Stimulated activated CD4-positive, alpha-beta T cell treated with anti-CD3 and anti-CD28 coated beads, Interleukin-1b, Interleukin-23, amount 100 ng/mL, for 24 hours (primary cell): ENCODE results near the gene MED12.

ENCODE experiments used
- DNase-seq, 4 experiments: peaks; one replicate each; pipeline ENCODE4 v3.0.0-alpha.2; 2020; ENCODE audit warnings: low read depth in 4 of 4, low spot score in 1 of 4

Gene MED12

DNA sequence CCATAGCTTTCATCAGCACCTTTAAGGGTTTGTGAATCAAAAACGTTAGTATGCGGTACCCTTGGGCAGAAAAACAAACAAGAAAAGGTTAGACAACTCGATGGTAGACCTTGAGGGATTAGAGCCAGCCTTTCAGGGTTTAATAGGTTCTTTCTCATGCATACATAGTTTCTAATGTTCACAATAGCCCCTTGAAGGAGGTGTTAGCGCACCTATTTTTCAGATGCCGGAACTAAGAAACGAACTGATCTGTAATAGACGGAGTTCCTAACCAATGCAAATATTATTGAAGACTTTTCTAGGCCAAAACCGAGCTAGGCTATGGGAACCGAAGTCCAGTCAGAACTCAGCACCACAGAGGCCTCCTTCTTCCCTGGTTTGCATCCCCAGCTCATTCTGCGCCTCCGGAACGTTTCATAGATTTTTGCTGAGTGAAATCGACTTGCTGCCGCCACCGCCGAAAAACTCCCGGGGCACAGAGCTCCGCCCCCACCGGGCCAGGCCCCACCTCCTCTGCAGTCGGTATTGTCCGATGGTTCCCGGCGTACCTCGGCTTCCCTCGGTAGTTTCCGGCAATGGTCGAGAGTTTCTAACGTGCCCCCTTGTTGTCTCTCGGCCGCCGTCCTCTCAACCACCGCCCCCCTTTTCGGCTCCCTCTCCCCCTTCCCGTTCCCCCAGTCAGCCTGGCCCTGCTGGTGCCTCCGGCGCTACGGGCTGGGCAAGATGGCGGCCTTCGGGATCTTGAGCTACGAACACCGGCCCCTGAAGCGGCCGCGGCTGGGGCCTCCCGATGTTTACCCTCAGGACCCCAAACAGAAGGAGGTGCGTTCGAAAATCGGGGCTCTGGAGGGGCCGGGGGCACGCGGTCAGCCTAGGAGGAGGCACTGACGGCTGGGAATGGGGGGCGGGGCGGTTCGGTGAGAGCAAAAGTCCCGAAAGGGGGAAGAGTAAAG lies at the start of gene MED12:
Gene MED12, plus strand, starts transcription at position 565 of the 953 bp plus-strand sequence. Its CDS starts 159 bp downstream, at position 724.
- DNase-seq = peak; percentile 49 to 77 (median 66)

GRCh38 chrX:71070531-71070930 lies 47.9 kb upstream of the MED12 start:
- no peak for DNase-seq

- DNase-seq = no peak
These were observed 36.9 kb upstream of the MED12 start for GRCh38 chrX:71081330-71082123.

DNA sequence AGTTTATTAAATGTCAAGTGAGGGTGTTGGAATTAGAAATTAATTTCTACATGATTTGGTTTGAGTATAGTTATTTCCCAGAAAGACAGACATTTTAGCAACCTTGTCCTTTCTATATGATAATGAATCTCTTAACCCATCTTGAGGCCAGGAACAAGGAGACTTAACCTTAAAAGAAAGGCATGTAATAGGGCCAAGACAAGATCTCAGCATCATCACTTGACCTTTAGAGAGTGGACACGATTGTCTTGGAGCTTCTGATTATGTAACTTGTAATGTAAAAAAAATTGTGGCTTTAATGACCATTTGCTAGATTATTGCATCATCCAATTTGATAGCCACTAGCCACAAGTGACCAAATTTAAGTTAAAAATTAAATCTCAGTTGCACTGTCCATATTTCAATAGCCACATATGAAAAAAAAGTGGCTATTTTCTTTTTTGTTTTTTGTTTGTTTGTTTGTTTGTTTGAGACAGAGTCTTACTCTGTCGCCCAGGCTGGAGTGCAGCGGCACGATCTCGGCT lies 36.2 kb upstream of the MED12 start:
- DNase-seq = no peak

DNA sequence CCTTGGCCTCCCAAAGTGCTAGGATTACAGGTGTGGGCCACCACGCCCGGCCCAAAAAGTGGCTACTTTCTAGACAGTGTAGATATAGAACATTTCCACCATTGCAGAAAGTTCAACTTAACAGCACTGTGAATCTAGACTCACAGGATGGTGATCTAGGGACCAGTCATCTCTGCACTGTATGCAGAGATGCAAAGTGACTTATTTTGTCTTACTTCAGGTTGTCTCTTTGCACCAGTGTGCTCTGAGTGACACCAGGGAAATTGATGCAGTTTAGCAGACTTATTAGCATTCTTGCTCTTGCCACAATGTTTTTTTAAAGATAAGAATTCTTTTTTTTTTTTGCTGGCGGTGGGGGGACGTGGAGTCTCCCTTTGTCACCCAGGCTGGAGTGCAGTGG lies 35.6 kb upstream of the MED12 start:
- DNase-seq = no peak

DNA sequence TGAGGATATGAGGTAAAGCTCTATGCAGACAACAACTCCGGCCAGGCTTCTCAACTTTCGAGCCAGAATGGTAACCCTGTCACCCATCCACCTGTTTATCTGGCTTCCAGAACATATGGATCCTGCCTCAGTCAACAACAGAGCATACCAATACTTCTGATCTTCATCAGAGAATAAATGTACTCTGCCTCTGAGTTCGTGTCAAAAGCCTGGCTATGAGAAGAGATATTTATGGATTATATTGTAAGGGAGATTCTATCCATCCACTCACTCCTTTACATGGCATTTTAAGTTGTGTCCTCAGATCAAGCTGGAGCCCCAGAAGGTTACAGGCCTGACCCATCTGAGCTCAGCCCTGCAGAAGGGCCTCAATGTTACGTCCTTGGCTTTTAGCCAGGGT lies 32.5 kb upstream of the MED12 start:
- DNase-seq = no peak

GRCh38 chrX:71091263-71091662 lies 27.1 kb upstream of the MED12 start:
- DNase-seq = no peak

GRCh38 chrX:71095033-71095432 lies 23.4 kb upstream of the MED12 start:
- no peak for DNase-seq

DNA sequence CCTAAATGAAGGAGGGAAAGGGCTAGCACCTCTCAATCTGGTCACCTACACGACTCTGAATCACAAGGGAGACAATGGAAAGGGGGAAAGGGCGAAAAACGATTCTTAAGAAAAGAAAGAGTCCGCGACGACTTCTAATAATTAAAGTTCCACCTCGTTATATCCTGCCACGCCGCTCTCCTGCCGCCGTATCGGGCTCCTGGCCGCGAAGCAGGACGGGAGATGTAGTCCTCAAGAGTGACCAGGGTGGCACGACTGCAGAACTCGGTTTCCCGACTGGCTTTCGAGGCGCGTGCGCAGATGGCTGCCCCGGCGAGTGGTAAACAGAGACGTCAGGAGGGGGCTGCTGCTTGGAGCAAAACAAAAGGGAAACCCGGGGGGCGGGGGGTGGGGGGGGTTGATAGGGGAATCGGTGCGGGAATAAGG lies 22.8 kb upstream of the MED12 start, which contains the start of gene FOXO4:
Gene FOXO4, plus strand, starts transcription at position 297 of the 426 bp plus-strand sequence. CDS start 678 bp downstream, outside the sequence.
- DNase-seq = peak; percentile 60 to 81 (median 74)

DNA sequence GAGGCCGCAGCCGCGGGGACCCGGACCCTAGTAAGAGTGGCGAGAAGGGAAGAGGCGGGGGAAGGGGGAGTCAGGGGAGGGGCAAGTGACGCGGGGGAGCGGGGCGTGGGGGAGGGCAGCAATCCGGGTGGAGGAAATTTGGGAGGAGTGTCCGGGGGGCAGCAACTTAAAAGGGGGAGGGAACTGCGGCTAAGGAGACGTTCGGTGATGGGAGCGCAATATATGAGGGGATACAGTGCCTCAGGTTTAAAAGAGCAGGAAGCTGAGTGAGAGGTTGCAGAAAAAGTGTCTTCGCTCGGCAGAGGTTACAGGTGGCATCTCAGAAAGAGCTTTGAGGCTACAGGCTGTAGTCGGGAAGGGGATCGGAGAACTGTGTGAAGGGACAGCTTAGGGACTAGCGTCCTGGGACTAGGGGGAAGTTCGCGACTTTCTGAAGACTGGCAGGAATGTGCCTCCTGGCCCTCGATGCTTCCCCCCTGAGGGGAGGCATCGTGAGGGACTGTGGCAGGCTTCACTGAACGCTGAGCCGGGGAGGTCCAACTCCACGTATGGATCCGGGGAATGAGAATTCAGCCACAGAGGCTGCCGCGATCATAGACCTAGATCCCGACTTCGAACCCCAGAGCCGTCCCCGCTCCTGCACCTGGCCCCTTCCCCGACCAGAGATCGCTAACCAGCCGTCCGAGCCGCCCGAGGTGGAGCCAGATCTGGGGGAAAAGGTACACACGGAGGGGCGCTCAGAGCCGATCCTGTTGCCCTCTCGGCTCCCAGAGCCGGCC lies 22.2 kb upstream of the MED12 start:
- peak in 1 of 4 experiments; percentile 48 for DNase-seq

GRCh38 chrX:71096760-71097032 lies 21.7 kb upstream of the MED12 start:
- DNase-seq = no peak

DNA sequence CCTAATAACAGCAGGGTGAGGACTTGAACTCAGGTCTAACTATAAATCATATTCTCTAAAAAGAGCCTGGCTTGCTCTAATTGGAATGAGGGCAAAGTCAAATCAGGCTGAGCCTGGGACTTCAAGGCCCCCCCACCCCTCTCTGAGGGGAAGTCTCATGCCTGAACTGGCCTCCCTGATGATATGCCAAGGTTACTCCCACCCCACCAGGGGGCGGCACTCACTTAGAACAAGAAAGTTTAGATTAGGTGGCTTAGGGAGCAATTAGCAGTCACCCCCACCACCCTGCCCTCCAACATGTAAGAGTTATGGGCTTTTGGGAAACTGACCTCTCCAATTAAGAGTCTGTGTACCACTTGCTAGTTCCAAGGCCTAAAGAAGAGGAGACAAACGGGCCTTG lies 20.1 kb upstream of the MED12 start:
- peak; percentile 31 to 54 (median 46) for DNase-seq

DNA sequence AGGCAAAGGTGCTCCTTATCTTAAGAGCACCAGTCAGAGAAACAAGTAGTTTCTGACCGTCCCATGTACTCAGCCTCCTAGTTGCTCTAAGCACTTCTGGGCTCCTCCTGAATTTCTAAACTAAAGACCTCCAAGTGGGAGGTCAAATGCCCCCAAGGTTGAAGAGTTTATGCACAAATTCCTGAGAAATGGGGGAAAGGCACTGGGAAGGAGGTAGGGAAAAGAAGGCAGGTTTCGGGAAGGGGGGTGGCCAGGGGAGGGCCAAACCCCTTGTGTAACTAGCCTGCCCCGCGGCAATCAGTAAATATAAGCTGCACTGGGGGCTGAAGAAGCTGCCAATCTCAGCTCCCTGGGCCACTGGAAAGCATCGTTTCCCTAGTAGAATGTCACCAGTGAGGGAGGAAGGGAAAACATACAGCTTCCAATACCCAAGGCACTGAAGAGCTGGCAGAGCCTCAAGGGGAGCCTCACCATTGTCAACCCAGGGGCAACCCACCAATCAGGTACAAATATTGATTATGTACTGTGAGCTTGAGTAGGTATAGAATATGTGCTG lies 19.4 kb upstream of the MED12 start:
- no peak for DNase-seq

DNA sequence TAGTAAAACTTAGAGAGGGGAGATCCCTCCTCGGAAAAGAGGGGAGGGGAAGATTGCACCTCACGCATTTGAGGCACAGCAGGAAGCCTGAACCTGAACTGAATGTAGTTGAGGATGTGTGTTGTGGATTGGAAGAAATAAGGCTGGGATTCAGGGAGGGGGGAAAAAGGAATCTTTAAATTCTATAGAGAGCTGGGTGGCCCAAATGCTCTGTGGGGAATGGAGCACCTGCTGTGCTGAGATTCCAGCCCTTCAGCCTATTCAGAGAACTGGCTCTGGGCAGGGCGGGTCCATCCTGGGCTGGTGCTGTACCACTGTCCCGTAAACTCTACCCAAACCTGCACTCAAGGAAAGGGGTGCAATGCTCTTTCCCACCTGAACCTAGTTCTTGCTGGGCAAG lies 18.7 kb upstream of the MED12 start:
- DNase-seq = no peak

DNA sequence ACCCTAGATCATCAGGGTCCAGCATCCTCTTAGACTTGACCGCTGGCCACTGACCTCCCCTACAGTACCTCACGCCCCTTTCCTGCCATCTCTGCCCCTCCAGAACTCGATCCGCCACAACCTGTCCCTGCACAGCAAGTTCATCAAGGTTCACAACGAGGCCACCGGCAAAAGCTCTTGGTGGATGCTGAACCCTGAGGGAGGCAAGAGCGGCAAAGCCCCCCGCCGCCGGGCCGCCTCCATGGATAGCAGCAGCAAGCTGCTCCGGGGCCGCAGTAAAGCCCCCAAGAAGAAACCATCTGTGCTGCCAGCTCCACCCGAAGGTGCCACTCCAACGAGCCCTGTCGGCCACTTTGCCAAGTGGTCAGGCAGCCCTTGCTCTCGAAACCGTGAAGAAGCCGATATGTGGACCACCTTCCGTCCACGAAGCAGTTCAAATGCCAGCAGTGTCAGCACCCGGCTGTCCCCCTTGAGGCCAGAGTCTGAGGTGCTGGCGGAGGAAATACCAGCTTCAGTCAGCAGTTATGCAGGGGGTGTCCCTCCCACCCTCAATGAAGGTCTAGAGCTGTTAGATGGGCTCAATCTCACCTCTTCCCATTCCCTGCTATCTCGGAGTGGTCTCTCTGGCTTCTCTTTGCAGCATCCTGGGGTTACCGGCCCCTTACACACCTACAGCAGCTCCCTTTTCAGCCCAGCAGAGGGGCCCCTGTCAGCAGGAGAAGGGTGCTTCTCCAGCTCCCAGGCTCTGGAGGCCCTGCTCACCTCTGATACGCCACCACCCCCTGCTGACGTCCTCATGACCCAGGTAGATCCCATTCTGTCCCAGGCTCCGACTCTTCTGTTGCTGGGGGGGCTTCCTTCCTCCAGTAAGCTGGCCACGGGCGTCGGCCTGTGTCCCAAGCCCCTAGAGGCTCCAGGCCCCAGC lies 17.6 kb upstream of the MED12 start:
- no peak for DNase-seq

DNA sequence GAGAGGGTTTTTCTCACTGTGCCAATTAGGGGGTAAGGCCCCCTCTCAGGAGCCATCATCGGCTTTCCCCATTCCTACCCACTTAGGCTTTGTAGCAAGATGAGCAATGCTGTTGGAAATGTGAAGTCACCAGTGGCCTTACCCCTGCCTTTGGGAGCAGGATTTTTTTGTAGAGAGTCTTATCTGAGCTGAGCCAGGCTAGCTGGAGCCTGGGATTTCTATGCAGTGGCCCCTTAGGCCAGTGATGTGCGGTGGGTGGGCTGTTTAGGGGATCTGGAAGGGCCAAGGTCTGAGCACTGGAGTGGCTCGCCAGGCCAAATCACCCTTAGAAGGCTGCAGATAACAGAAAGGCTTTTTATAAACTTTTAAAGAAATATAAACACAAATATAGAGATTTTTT lies 16.1 kb upstream of the MED12 start:
- no peak for DNase-seq

DNA sequence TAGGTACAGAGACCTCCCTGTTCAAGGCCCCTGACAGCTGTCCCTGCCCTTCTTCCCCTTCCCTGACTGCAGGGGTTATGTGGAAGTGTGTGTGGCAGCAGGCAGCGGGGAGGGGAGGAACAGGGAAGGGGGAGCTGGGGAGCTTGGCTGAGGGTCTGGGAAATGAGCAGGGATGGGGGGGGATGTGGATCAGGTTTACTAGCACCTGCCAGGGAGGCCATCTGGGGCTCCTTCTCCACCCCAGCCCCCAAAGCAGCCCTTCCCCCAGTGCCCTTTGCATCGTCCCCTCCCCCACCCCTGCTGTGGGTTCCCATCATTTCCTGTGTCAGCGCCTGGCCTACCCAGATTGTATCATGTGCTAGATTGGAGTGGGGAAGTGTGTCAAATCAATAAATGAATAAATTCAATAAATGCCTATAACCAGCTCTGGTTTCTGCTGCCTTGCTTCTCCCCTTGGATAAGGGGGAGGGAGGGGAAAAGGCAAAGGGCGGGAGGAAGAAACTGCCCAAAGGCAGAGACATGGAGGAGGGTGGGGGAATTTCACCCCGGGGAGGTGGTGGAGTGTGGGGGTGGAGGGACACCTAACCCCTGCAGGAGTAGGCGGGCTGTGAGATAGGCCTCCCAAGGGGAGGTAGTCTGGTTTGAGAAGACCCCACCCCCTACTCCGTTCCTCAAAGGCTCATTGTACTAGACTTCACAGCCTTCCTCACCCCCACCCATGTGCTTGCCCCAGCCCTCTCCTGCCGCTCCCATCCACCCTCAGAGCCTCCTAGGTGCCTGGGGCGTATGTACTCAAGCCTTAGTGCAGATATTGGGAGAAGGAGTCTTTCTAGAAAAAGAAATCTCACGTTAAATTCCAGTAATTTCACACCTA lies 15.0 kb upstream of the MED12 start:
- no peak for DNase-seq

GRCh38 chrX:71105628-71106027 lies 12.8 kb upstream of the MED12 start:
- no peak for DNase-seq

- no peak for DNase-seq
These were observed 12.0 kb upstream of the MED12 start, which contains the start of gene CXorf65 for GRCh38 chrX:71106427-71106826. CXorf65 (minus strand) TSS chrX:71106740; CDS start chrX:71106556, 184 bp downstream.
